GM12891 (cell line): ENCODE data around the gene LAD1.

ENCODE experiments used
- POLR2A ChIP-seq: IDR thresholded peaks from 2 replicates; pipeline ENCODE4 v1.6.1; 2011; ENCODE audit warnings: low read depth, low read length, control low read depth
- TAF1 ChIP-seq: IDR thresholded peaks from 2 replicates; pipeline ENCODE4 v1.6.1; 2011; ENCODE audit warnings: low read depth, low read length, control low read depth

GRCh38 chr1:201357636-201358348 is 41.3 kb downstream of the LAD1 start:
- TF ChIP-seq POLR2A (no peak), TAF1 (no peak)
